ENCODE measurements around the gene ATOSB.

GRCh38 chr9:35152926-35153325 lies 37.3 kb upstream of the ATOSB start:
- TF ChIP-seq CTCF (IDR thresholded peaks at IDR 0.05) (no peak), POLR2A (IDR thresholded peaks at IDR 0.05) (no peak)

Data from thyroid gland (tissue), 4 donors.